CD4-positive, alpha-beta T cell (primary cell): ENCODE data around the gene ELP5. TPM values are rescaled to one million over a fixed set of nuclear protein-coding genes. Genes with fewer than 3 reads are reported as not detected.

Experiments used
- ATAC-seq: fragments of 200-7000 bp; cut with Tn5 transposase; one replicate; pipeline ENCODE4 v1.10.0; 2022; ENCODE audit warnings: mild to moderate bottlenecking; ENCODE audit not compliant: poor library complexity
- CTCF ChIA-PET: fragments of 350-600 bp; sonication (Branson Sonifier 250); formaldehyde crosslinking; loops from one replicate; lab custom pipeline; 2021; ENCODE audit warnings: antibody characterized with exemption, inconsistent platforms; lab: Charles Lee
- POLR2A ChIA-PET: fragments of 350-600 bp; sonication (Branson Sonifier 250); formaldehyde crosslinking; loops from one replicate; lab custom pipeline; 2021; ENCODE audit warnings: antibody characterized with exemption, inconsistent platforms; lab: Charles Lee
- DNase-seq, 14 experiments: peaks; one replicate each; pipeline ENCODE4 v3.0.0-alpha.2; 2013 to 2020; ENCODE audit warnings: mixed read lengths in 2 of 14
- H3K27ac ChIP-seq, 2 donors: one replicate each; pipeline versions ENCODE4 v1.5.1 to v1.7.0; 2013; ENCODE audit warnings: low read length in 2 of 2, low read depth in 1 of 2, mild to moderate bottlenecking in 1 of 2
- H3K27me3 ChIP-seq, 2 experiments: 1 replicate in 1 of 2; 2 replicates in 1 of 2; pipeline versions ENCODE4 v1.6.1 to v1.7.0; 2013; ENCODE audit warnings: low read length in 2 of 2, control low read depth in 1 of 2, mild to moderate bottlenecking in 1 of 2, moderate library complexity in 1 of 2; ENCODE audit not compliant: insufficient read depth in 2 of 2, control insufficient read depth in 1 of 2
- H3K36me3 ChIP-seq: one replicate; pipeline ENCODE4 v1.6.1; 2013; ENCODE audit warnings: low read length, control low read depth; ENCODE audit not compliant: insufficient read depth
- H3K4me1 ChIP-seq: one replicate; pipeline ENCODE4 v1.6.1; 2013; ENCODE audit warnings: low read length, control low read depth; ENCODE audit not compliant: insufficient read depth
- H3K4me3 ChIP-seq: one replicate; pipeline ENCODE4 v1.5.1; 2013; ENCODE audit warnings: mild to moderate bottlenecking, low read length, moderate library complexity
- H3K9me3 ChIP-seq, 2 experiments: 1 replicate in 1 of 2; 2 replicates in 1 of 2; pipeline versions ENCODE4 v1.6.1 to v1.7.0; 2013; ENCODE audit warnings: low read length in 2 of 2, mild to moderate bottlenecking in 2 of 2, control low read depth in 1 of 2, moderate library complexity in 1 of 2; ENCODE audit not compliant: control insufficient read depth in 1 of 2, insufficient read depth in 1 of 2
- H3K27ac Mint-ChIP-seq: one replicate; pipeline ENCODE4 v1.8.0; 2020; ENCODE audit warnings: mixed read lengths
- H3K27me3 Mint-ChIP-seq: one replicate; pipeline ENCODE4 v1.8.0; 2021; ENCODE audit warnings: mixed read lengths
- H3K36me3 Mint-ChIP-seq: one replicate; pipeline ENCODE4 v1.8.0; 2021; ENCODE audit warnings: low read depth, mixed read lengths
- H3K4me1 Mint-ChIP-seq: one replicate; pipeline ENCODE4 v1.8.0; 2021; ENCODE audit warnings: low read depth, mixed read lengths
- H3K4me3 Mint-ChIP-seq: one replicate; pipeline ENCODE4 v1.8.0; 2020; ENCODE audit warnings: mild to moderate bottlenecking, mixed read lengths
- H3K9me3 Mint-ChIP-seq: one replicate; pipeline ENCODE4 v1.8.0; 2020; ENCODE audit warnings: mixed read lengths
- intact Hi-C, 2 experiments: fragments of 100-400 bp; cut with DNase I in 1 of 2; cut with micrococcal nuclease in 1 of 2; formaldehyde crosslinking; loops; one replicate each; pipeline versions ENCODE4 v1.15.1 to v1.9.0; 2023 to 2025; cut with DNase I, micrococcal nuclease
- total RNA-seq, 174 experiments: library from RNA in 2 of 174; stranded (reverse) in 2 of 174; gene quantifications; one replicate each; pipeline ENCODE4 v1.2.3 and lab custom pipeline; 2021 to 2026
- TF ChIP-seq, protein P1 (sequence below): fragments of 200-600 bp; IDR thresholded peaks from one replicate; pipeline ENCODE4 v1.8.0; 2022; ENCODE audit warnings: antibody characterized with exemption, mild to moderate bottlenecking

The ELP5 gene
- total RNA-seq, 2 experiments from 2014 or later: 20.1 to 21.3 TPM

DNA sequence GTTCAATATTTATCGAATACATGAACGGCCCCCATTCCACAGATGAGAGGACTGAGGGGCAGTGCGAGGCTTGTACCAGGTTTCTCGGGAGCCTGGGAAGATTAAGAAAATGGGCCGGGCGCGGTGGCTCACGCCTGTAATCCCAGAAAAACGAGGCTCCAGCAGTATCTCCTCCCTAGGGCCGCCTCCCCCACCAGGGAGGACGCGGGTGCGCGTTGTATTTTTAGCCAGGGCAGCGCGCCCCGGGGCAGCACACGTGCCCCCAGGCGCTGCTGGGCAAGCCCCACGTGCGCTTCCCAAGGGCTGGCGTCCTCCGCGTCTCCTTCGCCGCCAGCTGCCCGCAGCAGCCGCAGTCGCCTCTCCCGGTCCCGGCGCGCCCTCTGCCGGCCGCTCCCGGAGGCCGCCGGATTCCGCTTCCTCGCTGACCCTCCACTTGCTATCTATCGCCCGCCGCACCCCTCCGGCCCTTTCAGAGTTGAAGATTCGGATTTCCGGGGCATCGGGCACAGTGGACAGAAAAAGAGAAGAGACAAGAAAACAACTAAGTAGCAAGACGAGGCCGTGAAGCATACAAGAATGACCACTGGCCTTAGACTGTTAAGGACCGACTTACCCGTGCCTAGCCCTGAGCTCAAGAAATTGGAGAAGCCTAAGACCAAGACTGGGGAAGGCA is 44.3 kb downstream of the ELP5 start:
- Histone ChIP-seq H3K9me3 (no peaks in the 10 kb centered on the region), H3K4me3 (peak overlapping the region; percentile 10), H3K27me3 (peaks cover 14 to 17% of the 10 kb centered on the region in 2 experiments), H3K4me1 (peaks cover 32% of the 10 kb centered on the region), H3K27ac (no peak overlapping the region), H3K36me3 (no peaks in the 10 kb centered on the region)
- CTCF ChIA-PET: interaction anchor here (0.6 to 1.9 kb wide), 34 partner anchors 8 to 386 kb away, joined by 3 to 31 read pairs (median 4); partner anchors contain the start of genes ACADVL, ACAP1, DLG4 and DVL2
- ATAC-seq (peak; percentile 9), DNase-seq (peak; percentile 29 to 87 (median 58))
- Mint-ChIP-seq H3K4me3 (peak overlapping the region; percentile 67), H3K27ac (no peak overlapping the region), H3K4me1 (peaks cover 19% of the 10 kb centered on the region), H3K27me3 (peaks cover 31% of the 10 kb centered on the region), H3K9me3 (no peaks in the 10 kb centered on the region), H3K36me3 (no peaks in the 10 kb centered on the region)
- POLR2A ChIA-PET: interaction anchor here (0.9 to 1.7 kb wide), 12 partner anchors 10 to 390 kb away, joined by 3 to 9 read pairs (median 4); partner anchors contain the start of genes ACAP1, GABARAP, GPS2 and SLC2A4
- intact Hi-C loops: loop anchor here (1.0 to 2.0 kb wide), 4 partner anchors 16 to 244 kb away; no protein-coding TSS in a partner anchor
- TF ChIP-seq, protein P1, sequence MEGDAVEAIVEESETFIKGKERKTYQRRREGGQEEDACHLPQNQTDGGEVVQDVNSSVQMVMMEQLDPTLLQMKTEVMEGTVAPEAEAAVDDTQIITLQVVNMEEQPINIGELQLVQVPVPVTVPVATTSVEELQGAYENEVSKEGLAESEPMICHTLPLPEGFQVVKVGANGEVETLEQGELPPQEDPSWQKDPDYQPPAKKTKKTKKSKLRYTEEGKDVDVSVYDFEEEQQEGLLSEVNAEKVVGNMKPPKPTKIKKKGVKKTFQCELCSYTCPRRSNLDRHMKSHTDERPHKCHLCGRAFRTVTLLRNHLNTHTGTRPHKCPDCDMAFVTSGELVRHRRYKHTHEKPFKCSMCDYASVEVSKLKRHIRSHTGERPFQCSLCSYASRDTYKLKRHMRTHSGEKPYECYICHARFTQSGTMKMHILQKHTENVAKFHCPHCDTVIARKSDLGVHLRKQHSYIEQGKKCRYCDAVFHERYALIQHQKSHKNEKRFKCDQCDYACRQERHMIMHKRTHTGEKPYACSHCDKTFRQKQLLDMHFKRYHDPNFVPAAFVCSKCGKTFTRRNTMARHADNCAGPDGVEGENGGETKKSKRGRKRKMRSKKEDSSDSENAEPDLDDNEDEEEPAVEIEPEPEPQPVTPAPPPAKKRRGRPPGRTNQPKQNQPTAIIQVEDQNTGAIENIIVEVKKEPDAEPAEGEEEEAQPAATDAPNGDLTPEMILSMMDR: peak; percentile 98

DNA sequence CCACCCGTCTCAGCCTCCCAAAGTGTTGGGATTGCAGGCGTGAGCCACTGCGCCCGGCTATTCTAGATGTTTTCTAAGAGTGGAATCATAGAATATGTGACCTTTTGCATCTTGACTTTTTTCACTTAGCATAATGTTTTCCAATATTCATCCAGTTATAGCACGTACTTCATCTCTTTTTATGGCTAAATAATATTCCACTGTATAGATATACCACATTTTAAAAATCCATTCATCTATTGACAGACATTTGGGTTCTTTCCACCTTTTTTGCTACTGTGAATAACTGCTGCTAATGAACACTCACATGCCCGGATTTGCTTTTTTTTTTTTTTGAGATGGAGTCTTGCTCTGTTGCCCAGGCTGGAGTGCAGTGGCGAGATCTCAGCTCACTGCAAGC is 52.2 kb downstream of the ELP5 start:
- Histone ChIP-seq H3K4me3 (no peak overlapping the region), H3K9me3 (no peaks in the 10 kb centered on the region), H3K27ac (no peak overlapping the region), H3K4me1 (peaks cover 12% of the 10 kb centered on the region), H3K36me3 (peaks cover 1% of the 10 kb centered on the region), H3K27me3 (no peaks in the 10 kb centered on the region)
- Mint-ChIP-seq H3K27me3 (no peaks in the 10 kb centered on the region), H3K9me3 (no peaks in the 10 kb centered on the region), H3K27ac (no peak overlapping the region), H3K4me1 (peaks cover 18% of the 10 kb centered on the region), H3K4me3 (no peak overlapping the region), H3K36me3 (peaks cover 20% of the 10 kb centered on the region)
- DNase-seq (no peak), ATAC-seq (no peak)
- TF ChIP-seq, protein P1: no peak
- CTCF ChIA-PET: interaction anchor here (0.9 to 1.8 kb wide), 4 partner anchors 8 to 83 kb away, joined by 3 to 4 read pairs (median 4); no protein-coding TSS in a partner anchor
- intact Hi-C loops: no loop called here
- POLR2A ChIA-PET: interaction anchor here (1.3 kb wide), 1 partner anchor 279 kb away, joined by 4 read pairs; the partner anchor contains the start of gene MPDU1

DNA sequence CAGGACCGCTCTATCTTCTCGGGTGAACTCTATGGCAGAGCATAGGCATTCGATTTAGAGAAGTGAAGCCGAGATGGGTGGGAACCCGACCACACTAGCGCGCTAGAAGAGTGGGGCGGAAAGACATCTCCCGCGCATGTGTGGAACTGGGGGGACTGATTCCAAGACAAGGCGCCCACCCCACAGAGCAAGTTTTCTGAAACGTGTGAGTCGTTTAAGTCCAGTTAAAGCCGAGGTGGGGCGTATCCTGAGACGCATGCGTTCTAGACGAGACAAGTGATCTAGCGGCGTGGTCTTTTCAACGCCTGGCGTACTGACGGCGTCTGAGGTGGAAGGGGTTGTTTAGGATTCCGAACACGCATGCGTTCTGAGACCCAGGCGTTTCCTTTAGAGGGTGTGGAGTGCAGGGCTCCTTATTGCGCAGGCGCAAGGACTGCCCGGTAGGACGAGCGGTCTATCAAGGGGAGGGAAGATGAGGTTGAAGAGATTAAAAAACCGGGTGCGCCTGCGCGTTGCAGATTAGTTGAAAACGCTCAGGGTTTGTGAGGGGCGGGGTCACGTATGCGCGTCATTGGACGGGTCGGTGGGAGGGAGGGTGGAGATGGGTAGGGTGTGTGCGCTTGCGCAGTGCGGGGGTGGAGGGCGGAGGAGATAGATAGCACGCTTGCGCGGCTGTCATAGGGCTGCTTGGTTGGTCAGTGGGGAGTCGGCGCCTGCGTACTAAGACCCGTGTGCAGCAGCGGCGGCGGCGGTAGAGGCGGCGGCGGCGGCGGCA is 55.1 kb downstream of the ELP5 start, which contains the start of gene EIF5A:
Gene EIF5A (plus strand): TSS at position 718 of the 775 bp plus-strand sequence. CDS start 2,008 bp downstream, outside the sequence.
- peak within 1 kb of the TSS; percentile 97 to 99 for H3K27ac ChIP-seq
- peaks cover 30% of the 10 kb centered on the region for H3K36me3 ChIP-seq
- CTCF ChIA-PET: interaction anchor here (1.5 kb wide), 1 partner anchor 11 kb away, joined by 7 read pairs; no protein-coding TSS in a partner anchor
- Mint-ChIP-seq H3K27ac (peak within 1 kb of the TSS; percentile 98), H3K9me3 (no peaks in the 10 kb centered on the region), H3K4me3 (peak within 1 kb of the TSS; percentile 92), H3K4me1 (peaks cover 44% of the 10 kb centered on the region), H3K27me3 (no peaks in the 10 kb centered on the region), H3K36me3 (peaks cover 48% of the 10 kb centered on the region)
- POLR2A ChIA-PET: no interaction called here
- DNase-seq: peak; percentile 100
- intact Hi-C loops: loop anchor here (1.0 to 5.0 kb wide), 6 partner anchors 55 to 266 kb away; partner anchors contain the start of genes ELP5 (in 2 of the 2), CTDNEP1 (in 1 of the 2), FGF11 (in 1 of the 2) and POLR2A (in 1 of the 2)
- H3K9me3 ChIP-seq: no peaks in the 10 kb centered on the region
- peak; percentile 68 for ATAC-seq
- peaks cover 39% of the 10 kb centered on the region for H3K4me1 ChIP-seq
- H3K27me3 ChIP-seq: no peaks in the 10 kb centered on the region
- TF ChIP-seq, protein P1: no peak
- H3K4me3 ChIP-seq: peak within 1 kb of the TSS; percentile 76
